HCT116 (cell line): ENCODE data around the gene SNTB2. TPM values are rescaled to one million over a fixed set of nuclear protein-coding genes. Genes with fewer than 3 reads are reported as not detected.

Experiments used
- ATAC-seq: fragments of 200-7000 bp; cut with Tn5 transposase; 2 replicates; pipeline ENCODE4 v1.9.1; 2020; ENCODE audit warnings: mild to moderate bottlenecking, moderate library complexity
- BruUV-seq: library from RNA; stranded (reverse); fragments of 400-500 nt; replicated peaks from 2 replicates; lab custom pipeline; 2021; lab: Mats Ljungman, UMichigan
- CTCF ChIA-PET: fragments of 300-600 bp; sonication (Branson Sonifier 250); formaldehyde crosslinking; loops from one replicate; lab custom pipeline; 2021; ENCODE audit warnings: antibody characterized with exemption; lab: Charles Lee
- POLR2A ChIA-PET: fragments of 300-600, 350-600 bp; sonication (Branson Sonifier 250); formaldehyde crosslinking; loops from one replicate; lab custom pipeline; 2021; ENCODE audit warnings: antibody characterized with exemption; lab: Charles Lee
- RAD21 ChIA-PET, 2 experiments: fragments of 300-600 bp; sonication (Branson Sonifier 250); formaldehyde crosslinking; loops; one replicate each; lab custom pipeline; 2023; ENCODE audit warnings: low total read pairs in 2 of 2; ENCODE audit not compliant: uncharacterized antibody in 2 of 2, unreplicated experiment in 2 of 2, low non-redundant PET in 1 of 2; lab: Charles Lee
- DNase-seq: peaks from one replicate; pipeline ENCODE4 v3.0.0-alpha.2; 2010; ENCODE audit warnings: low read depth, low spot score
- H2AFZ ChIP-seq: fragments of 200-600 bp; shearing (Covaris generic), sonication (generic); 2 replicates; pipeline ENCODE4 v1.6.1; 2017; ENCODE audit warnings: low read depth, mixed run types, mixed read lengths, antibody characterized with exemption, low read length; ENCODE audit not compliant: poor library complexity, severe bottlenecking
- H3K27ac ChIP-seq: 2 replicates; pipeline ENCODE4 v1.5.1; 2012; ENCODE audit warnings: low read depth, low read length
- H3K27me3 ChIP-seq: fragments of 200-600 bp; sonication (generic); 2 replicates; pipeline ENCODE4 v1.6.1; 2016; ENCODE audit warnings: mixed run types, low read length, mixed read lengths; ENCODE audit not compliant: insufficient read depth
- H3K36me3 ChIP-seq, 2 experiments: fragments of 200-500 bp in 1 of 2; fragments of 200-600 bp in 1 of 2; sonication (Bioruptor generic) in 1 of 2; sonication (generic) in 1 of 2; 2 replicates each; pipeline versions ENCODE4 v1.5.1 to v1.6.1; 2014 to 2016; ENCODE audit warnings: low read length in 2 of 2, inconsistent platforms in 1 of 2, mixed read lengths in 1 of 2, mixed run types in 1 of 2; ENCODE audit not compliant: insufficient read depth in 2 of 2, control insufficient read depth in 1 of 2
- H3K4me1 ChIP-seq, 2 experiments: fragments of 200-600 bp in 1 of 2; sonication (generic) in 1 of 2; 2 replicates each; pipeline versions ENCODE4 v1.5.1 to v1.6.1; 2012 to 2017; ENCODE audit warnings: low read length in 2 of 2, inconsistent platforms in 1 of 2, mild to moderate bottlenecking in 1 of 2, mixed read lengths in 1 of 2, mixed run types in 1 of 2, moderate library complexity in 1 of 2; ENCODE audit not compliant: insufficient read depth in 2 of 2, control insufficient read depth in 1 of 2
- H3K4me2 ChIP-seq: fragments of 200-600 bp; sonication (generic); 2 replicates; pipeline ENCODE4 v1.6.1; 2017; ENCODE audit warnings: mixed run types, low read length, mixed read lengths
- H3K4me3 ChIP-seq, 2 experiments: fragments of 200-600 bp in 1 of 2; sonication (generic) in 1 of 2; replicated peaks in 1 of 2; 2 replicates each; pipeline ENCODE4 v1.5.1; 2011 to 2016; ENCODE audit warnings: low read length in 2 of 2, control low read depth in 1 of 2, low read depth in 1 of 2, mild to moderate bottlenecking in 1 of 2, mixed read lengths in 1 of 2, mixed run types in 1 of 2
- H3K79me2 ChIP-seq: fragments of 200-600 bp; sonication (generic); 2 replicates; pipeline ENCODE4 v1.6.1; 2017; ENCODE audit warnings: mild to moderate bottlenecking, mixed run types, low read length, moderate library complexity, mixed read lengths; ENCODE audit not compliant: insufficient read depth
- H3K9ac ChIP-seq: fragments of 200-600 bp; sonication (generic); 2 replicates; pipeline ENCODE4 v1.6.1; 2016; ENCODE audit warnings: low read length, mixed read lengths
- H3K9me2 ChIP-seq: fragments of 200-600 bp; sonication (generic), shearing (Covaris generic); 2 replicates; pipeline ENCODE4 v1.6.1; 2017; ENCODE audit warnings: mixed run types, mild to moderate bottlenecking, moderate library complexity; ENCODE audit not compliant: insufficient read depth
- H3K9me3 ChIP-seq, 2 experiments: fragments of 200-500 bp in 1 of 2; fragments of 200-600 bp in 1 of 2; sonication (Bioruptor generic) in 1 of 2; sonication (generic) in 1 of 2; 2 replicates each; pipeline ENCODE4 v1.6.1; 2014 to 2017; ENCODE audit warnings: low read length in 2 of 2, mixed read lengths in 2 of 2, inconsistent platforms in 1 of 2, low read depth in 1 of 2, mild to moderate bottlenecking in 1 of 2, mixed run types in 1 of 2, moderate library complexity in 1 of 2; ENCODE audit not compliant: control insufficient read depth in 1 of 2, insufficient read depth in 1 of 2
- H4K20me1 ChIP-seq: fragments of 200-600 bp; sonication (generic), shearing (Covaris generic); 2 replicates; pipeline ENCODE4 v1.6.1; 2017; ENCODE audit warnings: mixed run types, mild to moderate bottlenecking, moderate library complexity; ENCODE audit not compliant: insufficient read depth
- CBX3 ChIP-seq: IDR thresholded peaks from 2 replicates; pipeline ENCODE4 v1.6.1; 2012; ENCODE audit warnings: low read depth
- CEBPB ChIP-seq: IDR thresholded peaks from 2 replicates; pipeline ENCODE4 v1.6.1; 2012; ENCODE audit warnings: low read depth
- EGR1 ChIP-seq: IDR thresholded peaks from 2 replicates; pipeline ENCODE4 v1.6.1; 2012; ENCODE audit warnings: low read depth
- ELF1 ChIP-seq: IDR thresholded peaks from 2 replicates; pipeline ENCODE4 v1.6.1; 2012; ENCODE audit warnings: low read depth, borderline replicate concordance
- EZH2 ChIP-seq: fragments of 200-600 bp; sonication (generic); IDR thresholded peaks from 2 replicates; pipeline ENCODE4 v1.6.1; 2017; ENCODE audit warnings: antibody characterized with exemption, mixed run types
- EZH2phosphoT487 ChIP-seq: fragments of 200-600 bp; IDR thresholded peaks from 2 replicates; pipeline ENCODE4 v1.6.1; 2018; ENCODE audit warnings: antibody characterized with exemption, borderline replicate concordance
- FOSL1 ChIP-seq: IDR thresholded peaks from 2 replicates; pipeline ENCODE4 v1.6.1; 2012; ENCODE audit warnings: low read depth
- POLR2A ChIP-seq: IDR thresholded peaks from 2 replicates; pipeline ENCODE4 v1.7.0; 2011; ENCODE audit warnings: borderline replicate concordance; ENCODE audit not compliant: insufficient read depth, insufficient read length; ENCODE audit errors: extremely low read depth
- POLR2AphosphoS5 ChIP-seq: IDR thresholded peaks from 2 replicates; pipeline ENCODE4 v1.6.1; 2011; ENCODE audit warnings: mild to moderate bottlenecking, low read depth, low read length, moderate library complexity
- RAD21 ChIP-seq: IDR thresholded peaks from 2 replicates; pipeline ENCODE4 v1.6.1; 2012; ENCODE audit warnings: low read depth, mild to moderate bottlenecking
- REST ChIP-seq: IDR thresholded peaks from 2 replicates; pipeline ENCODE4 v1.6.1; 2012; ENCODE audit warnings: low read depth
- SIN3A ChIP-seq: IDR thresholded peaks from 2 replicates; pipeline ENCODE4 v1.6.1; 2012; ENCODE audit warnings: low read depth
- SP1 ChIP-seq: IDR thresholded peaks from 2 replicates; pipeline ENCODE4 v1.6.1; 2012; ENCODE audit warnings: low read depth
- TCF7L2 ChIP-seq: IDR thresholded peaks from 2 replicates; pipeline ENCODE4 v1.7.0; 2011; ENCODE audit warnings: borderline replicate concordance, inconsistent platforms; ENCODE audit not compliant: insufficient read depth, insufficient read length; ENCODE audit errors: extremely low read depth
- YY1 ChIP-seq: IDR thresholded peaks from 2 replicates; pipeline ENCODE4 v1.6.1; 2011; ENCODE audit warnings: low read length, low read depth, moderate library complexity, mild to moderate bottlenecking; ENCODE audit not compliant: insufficient replicate concordance; ENCODE audit errors: extremely low read depth
- ZFX ChIP-seq: fragments of 450-650 bp; IDR thresholded peaks from 2 replicates; pipeline ENCODE4 v1.6.1; 2017
- ZNF274 ChIP-seq: fragments of 200-500 bp; sonication (Bioruptor generic); IDR thresholded peaks from 2 replicates; pipeline ENCODE4 v1.6.1; 2014; ENCODE audit warnings: mild to moderate bottlenecking, low read depth, low read length, inconsistent platforms
- intact Hi-C: fragments of 100-400 bp; cut with micrococcal nuclease; formaldehyde crosslinking; loops from 2 replicates; pipeline ENCODE4 v1.10.0; 2022
- total RNA-seq: library from RNA; stranded (reverse); gene quantifications from one replicate; pipeline ENCODE4 v1.2.1, GENCODE V29; 2021; ENCODE audit not compliant: unreplicated experiment
- TF ChIP-seq, protein P1 (sequence below): IDR thresholded peaks from 2 replicates; pipeline ENCODE4 v1.6.1; 2011; ENCODE audit warnings: mild to moderate bottlenecking, low read length, moderate library complexity; ENCODE audit not compliant: insufficient replicate concordance; ENCODE audit errors: extremely low read depth
- TF ChIP-seq, protein P2 (sequence below), 3 experiments: fragments of 200-600 bp in 1 of 3; sonication (generic) in 1 of 3; IDR thresholded peaks in 2 of 3; conservative IDR thresholded peaks in 1 of 3; 2 replicates each; pipeline ENCODE4 v1.5.1; 2012 to 2017; ENCODE audit warnings: low read depth in 2 of 3, low read length in 2 of 3, antibody characterized with exemption in 1 of 3, borderline replicate concordance in 1 of 3, control low read depth in 1 of 3, mild to moderate bottlenecking in 1 of 3, mixed read lengths in 1 of 3, mixed run types in 1 of 3, moderate library complexity in 1 of 3; ENCODE audit not compliant: insufficient read depth in 1 of 3
- TF ChIP-seq, protein P3 (sequence below): IDR thresholded peaks from 2 replicates; pipeline ENCODE4 v1.6.1; 2012

The SNTB2 gene
- total RNA-seq, 1 experiment from 2014 or later = 38.1 TPM

DNA sequence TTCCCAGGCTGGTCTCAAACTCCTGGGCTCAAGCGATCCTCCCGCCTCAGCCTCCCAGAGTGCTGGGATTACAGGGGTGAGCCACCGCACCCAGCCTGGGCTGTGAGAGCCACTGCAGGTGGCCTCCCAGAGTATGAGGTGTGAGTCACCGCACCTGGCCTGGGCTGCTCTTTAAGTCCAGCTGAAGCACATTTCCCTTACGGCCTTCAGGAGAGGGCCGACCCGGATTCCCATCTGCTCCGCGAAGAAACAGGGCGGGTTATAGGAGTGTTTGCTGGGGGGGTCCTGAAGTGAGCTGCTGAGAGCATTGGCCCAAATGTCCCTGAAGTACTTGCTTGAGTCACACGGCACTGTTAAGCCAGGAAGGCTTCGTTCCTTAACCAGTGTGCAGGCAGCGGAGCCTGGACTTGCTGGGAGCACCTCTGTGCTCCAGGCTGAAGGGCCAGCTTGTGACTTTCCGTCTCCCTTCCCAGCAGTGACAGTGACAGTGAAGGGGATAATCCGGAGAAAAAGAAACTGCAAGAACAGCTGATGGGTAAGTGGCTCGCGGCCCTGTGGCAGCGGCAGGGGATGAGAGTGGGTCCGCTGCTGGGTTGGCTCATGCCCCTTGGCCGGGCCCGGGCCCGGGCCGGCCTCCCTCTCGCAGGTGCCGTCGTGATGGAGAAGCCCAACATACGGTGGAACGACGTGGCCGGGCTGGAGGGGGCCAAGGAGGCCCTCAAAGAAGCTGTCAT, 131.4 kb downstream of the SNTB2 start:
- ATAC-seq = peak; percentile 33; the same call in 1 of the 2 replicates
- no peak overlapping the region for H2AFZ ChIP-seq
- TF ChIP-seq SP1 = no peak
- TF ChIP-seq EZH2phosphoT487 = no peak
- TF ChIP-seq, protein P1, sequence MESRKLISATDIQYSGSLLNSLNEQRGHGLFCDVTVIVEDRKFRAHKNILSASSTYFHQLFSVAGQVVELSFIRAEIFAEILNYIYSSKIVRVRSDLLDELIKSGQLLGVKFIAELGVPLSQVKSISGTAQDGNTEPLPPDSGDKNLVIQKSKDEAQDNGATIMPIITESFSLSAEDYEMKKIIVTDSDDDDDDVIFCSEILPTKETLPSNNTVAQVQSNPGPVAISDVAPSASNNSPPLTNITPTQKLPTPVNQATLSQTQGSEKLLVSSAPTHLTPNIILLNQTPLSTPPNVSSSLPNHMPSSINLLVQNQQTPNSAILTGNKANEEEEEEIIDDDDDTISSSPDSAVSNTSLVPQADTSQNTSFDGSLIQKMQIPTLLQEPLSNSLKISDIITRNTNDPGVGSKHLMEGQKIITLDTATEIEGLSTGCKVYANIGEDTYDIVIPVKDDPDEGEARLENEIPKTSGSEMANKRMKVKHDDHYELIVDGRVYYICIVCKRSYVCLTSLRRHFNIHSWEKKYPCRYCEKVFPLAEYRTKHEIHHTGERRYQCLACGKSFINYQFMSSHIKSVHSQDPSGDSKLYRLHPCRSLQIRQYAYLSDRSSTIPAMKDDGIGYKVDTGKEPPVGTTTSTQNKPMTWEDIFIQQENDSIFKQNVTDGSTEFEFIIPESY = no peak
- no peak for TF ChIP-seq TCF7L2
- TF ChIP-seq POLR2A = no peak
- TF ChIP-seq EGR1 = no peak
- no peak for TF ChIP-seq YY1
- no peak for TF ChIP-seq RAD21
- TF ChIP-seq FOSL1 = no peak
- no peak for TF ChIP-seq EZH2
- TF ChIP-seq, protein P2, sequence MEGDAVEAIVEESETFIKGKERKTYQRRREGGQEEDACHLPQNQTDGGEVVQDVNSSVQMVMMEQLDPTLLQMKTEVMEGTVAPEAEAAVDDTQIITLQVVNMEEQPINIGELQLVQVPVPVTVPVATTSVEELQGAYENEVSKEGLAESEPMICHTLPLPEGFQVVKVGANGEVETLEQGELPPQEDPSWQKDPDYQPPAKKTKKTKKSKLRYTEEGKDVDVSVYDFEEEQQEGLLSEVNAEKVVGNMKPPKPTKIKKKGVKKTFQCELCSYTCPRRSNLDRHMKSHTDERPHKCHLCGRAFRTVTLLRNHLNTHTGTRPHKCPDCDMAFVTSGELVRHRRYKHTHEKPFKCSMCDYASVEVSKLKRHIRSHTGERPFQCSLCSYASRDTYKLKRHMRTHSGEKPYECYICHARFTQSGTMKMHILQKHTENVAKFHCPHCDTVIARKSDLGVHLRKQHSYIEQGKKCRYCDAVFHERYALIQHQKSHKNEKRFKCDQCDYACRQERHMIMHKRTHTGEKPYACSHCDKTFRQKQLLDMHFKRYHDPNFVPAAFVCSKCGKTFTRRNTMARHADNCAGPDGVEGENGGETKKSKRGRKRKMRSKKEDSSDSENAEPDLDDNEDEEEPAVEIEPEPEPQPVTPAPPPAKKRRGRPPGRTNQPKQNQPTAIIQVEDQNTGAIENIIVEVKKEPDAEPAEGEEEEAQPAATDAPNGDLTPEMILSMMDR (IDR thresholded peaks at IDR 0.05 in 2 of 3, conservative IDR thresholded peaks at IDR 0.05 in 1 of 3; ENCODE audit: borderline replicate concordance in 1 of 3, insufficient read depth in 1 of 3, low read depth in 2 of 3, low read length in 2 of 3) = no peak
- TF ChIP-seq, protein P3, sequence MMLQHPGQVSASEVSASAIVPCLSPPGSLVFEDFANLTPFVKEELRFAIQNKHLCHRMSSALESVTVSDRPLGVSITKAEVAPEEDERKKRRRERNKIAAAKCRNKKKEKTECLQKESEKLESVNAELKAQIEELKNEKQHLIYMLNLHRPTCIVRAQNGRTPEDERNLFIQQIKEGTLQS = no peak
- no peak for TF ChIP-seq CBX3
- TF ChIP-seq POLR2AphosphoS5 = no peak
- TF ChIP-seq ZNF274 = no peak
- no peak for TF ChIP-seq ELF1
- TF ChIP-seq SIN3A = no peak
- TF ChIP-seq CEBPB = no peak
- no peak for TF ChIP-seq ZFX
- TF ChIP-seq REST = no peak
- no peak overlapping the region for H3K4me3 ChIP-seq
- H3K36me3 ChIP-seq = peaks cover 42 to 60% of the 10 kb centered on the region in 2 experiments; a peak in 3 of 4 replicates
- H3K79me2 ChIP-seq = peaks cover 71% of the 10 kb centered on the region
- ChIA-PET RAD21 (no interaction called here), POLR2A (no interaction called here), CTCF (no interaction called here)
- BruUV-seq = no TSS peak
- no peak overlapping the region; the same call in 1 of the 2 replicates for H3K27ac ChIP-seq
- H3K9ac ChIP-seq = no peak overlapping the region
- H3K9me2 ChIP-seq = no peaks in the 10 kb centered on the region
- intact Hi-C loops = no loop called here
- H3K9me3 ChIP-seq = no peaks in the 10 kb centered on the region
- no peak overlapping the region for H3K4me2 ChIP-seq
- no peak for DNase-seq
- no peaks in the 10 kb centered on the region for H3K4me1 ChIP-seq
- no peaks in the 10 kb centered on the region for H3K27me3 ChIP-seq
- no peaks in the 10 kb centered on the region for H4K20me1 ChIP-seq
